ENCODE results near the gene N4BP3. TPM values are rescaled to one million over a fixed set of nuclear protein-coding genes. Genes with fewer than 3 reads are reported as not detected.

Gene N4BP3
- total RNA-seq, 2 experiments from 2014 or later: 26.1 to 28.3 TPM

- Histone ChIP-seq H3K27ac (ENCODE audit: low read depth, low read length, poor library complexity, severe bottlenecking) (no peak overlapping the region), H3K36me3 (ENCODE audit: insufficient read depth, low read length) (peaks cover 16% of the 10 kb centered on the region), H2AFZ (ENCODE audit: low read length) (no peak overlapping the region), H3K4me1 (ENCODE audit: insufficient read depth, low read length, poor library complexity, severe bottlenecking) (peaks cover 40% of the 10 kb centered on the region), H3K4me2 (ENCODE audit: low read length) (no peak overlapping the region), H3K4me3 (ENCODE audit: low read depth, low read length, poor library complexity, severe bottlenecking) (no peak overlapping the region), H4K20me1 (ENCODE audit: insufficient read depth, low read length) (no peaks in the 10 kb centered on the region), H3K9me3 (ENCODE audit: low read length) (no peaks in the 10 kb centered on the region; the same call in 1 of the 2 replicates), H3K9me2 (ENCODE audit: insufficient read depth, low read length) (no peaks in the 10 kb centered on the region), H3K79me2 (ENCODE audit: insufficient read depth, low read depth, low read length) (peaks cover 38% of the 10 kb centered on the region)
- no peak for DNase-seq (ENCODE audit: low spot score)
- intact Hi-C loops (cut with micrococcal nuclease; ENCODE audit: unreplicated experiment): loop anchor here (10.0 kb wide), 2 partner anchors 607 to 1693 kb away; partner anchors contain the start of genes DOK3 and MGAT4B
- POLR2A ChIA-PET: no interaction called here
- no TSS peak for BruUV-seq (replicated peaks)
- TF ChIP-seq CTCF (conservative IDR thresholded peaks at IDR 0.05; ENCODE audit: low read length): no peak
- TF ChIP-seq EZH2phosphoT487 (IDR thresholded peaks at IDR 0.05; ENCODE audit: borderline replicate concordance, low read depth, low read length): no peak
- CTCF ChIA-PET (ENCODE audit: unreplicated experiment): no interaction called here
Measured at GRCh38 chr5:178111925-178112324, 1.4 kb upstream of the N4BP3 start.

- Histone ChIP-seq H4K20me1 (ENCODE audit: insufficient read depth, low read length) (no peaks in the 10 kb centered on the region), H3K79me2 (ENCODE audit: insufficient read depth, low read depth, low read length) (peaks cover 44% of the 10 kb centered on the region), H3K4me2 (ENCODE audit: low read length) (peak overlapping the region; percentile 81), H3K4me3 (ENCODE audit: low read depth, low read length, poor library complexity, severe bottlenecking) (peak overlapping the region; percentile 95), H3K9me2 (ENCODE audit: insufficient read depth, low read length) (no peaks in the 10 kb centered on the region), H3K9me3 (ENCODE audit: low read length) (no peaks in the 10 kb centered on the region; the same call in 1 of the 2 replicates), H2AFZ (ENCODE audit: low read length) (peak overlapping the region; percentile 66; the same call in 1 of the 2 replicates), H3K27ac (ENCODE audit: low read depth, low read length, poor library complexity, severe bottlenecking) (peak overlapping the region; percentile 73), H3K36me3 (ENCODE audit: insufficient read depth, low read length) (peaks cover 16% of the 10 kb centered on the region), H3K4me1 (ENCODE audit: insufficient read depth, low read length, poor library complexity, severe bottlenecking) (peaks cover 43% of the 10 kb centered on the region)
- no peak for DNase-seq (ENCODE audit: low spot score)
- BruUV-seq (replicated peaks): no TSS peak
- POLR2A ChIA-PET: interaction anchor here (1.1 kb wide), 1 partner anchor 17 kb away, joined by 4 read pairs; no protein-coding TSS in a partner anchor
- TF ChIP-seq EZH2phosphoT487 (IDR thresholded peaks at IDR 0.05; ENCODE audit: borderline replicate concordance, low read depth, low read length) (no peak), CTCF (conservative IDR thresholded peaks at IDR 0.05; ENCODE audit: low read length) (no peak)
- CTCF ChIA-PET (ENCODE audit: unreplicated experiment): no interaction called here
- intact Hi-C loops (cut with micrococcal nuclease; ENCODE audit: unreplicated experiment): loop anchor here (10.0 kb wide), 2 partner anchors 608 to 1692 kb away; partner anchors contain the start of genes DOK3 and MGAT4B
Measured at GRCh38 chr5:178112545-178112944, 787 bp upstream of the N4BP3 start.

- DNase-seq (ENCODE audit: low spot score): peak; percentile 45
- no peaks in the 10 kb centered on the region; the same call in 1 of the 2 replicates for H3K9me3 ChIP-seq (ENCODE audit: low read length)
- no peaks in the 10 kb centered on the region for H4K20me1 ChIP-seq (ENCODE audit: insufficient read depth, low read length)
- ChIA-PET CTCF (ENCODE audit: unreplicated experiment) (interaction anchor here (0.5 kb wide), 1 partner anchor 118 kb away, joined by 4 read pairs; no protein-coding TSS in a partner anchor), POLR2A (interaction anchor here (0.6 to 1.1 kb wide), 2 partner anchors 15 to 42 kb away, joined by 3 to 4 read pairs; no protein-coding TSS in a partner anchor)
- 0 out of 2 replicates have a peak overlapping the region, but pooled peaks have one; percentile 12 for H2AFZ ChIP-seq (ENCODE audit: low read length)
- peaks cover 49% of the 10 kb centered on the region for H3K4me1 ChIP-seq (ENCODE audit: insufficient read depth, low read length, poor library complexity, severe bottlenecking)
- peak overlapping the region; percentile 90 for H3K27ac ChIP-seq (ENCODE audit: low read depth, low read length, poor library complexity, severe bottlenecking)
- no peaks in the 10 kb centered on the region for H3K9me2 ChIP-seq (ENCODE audit: insufficient read depth, low read length)
- intact Hi-C loops (cut with micrococcal nuclease; ENCODE audit: unreplicated experiment): loop anchor here (1.0 to 10.0 kb wide), 4 partner anchors 17 to 1691 kb away; partner anchors contain the start of genes DOK3, MGAT4B and RMND5B
- H3K79me2 ChIP-seq (ENCODE audit: insufficient read depth, low read depth, low read length): peaks cover 53% of the 10 kb centered on the region
- BruUV-seq (replicated peaks): no TSS peak
- peak overlapping the region; percentile 95 for H3K4me3 ChIP-seq (ENCODE audit: low read depth, low read length, poor library complexity, severe bottlenecking)
- peak overlapping the region; percentile 92 for H3K4me2 ChIP-seq (ENCODE audit: low read length)
- peaks cover 16% of the 10 kb centered on the region for H3K36me3 ChIP-seq (ENCODE audit: insufficient read depth, low read length)
- TF ChIP-seq EZH2phosphoT487 (IDR thresholded peaks at IDR 0.05; ENCODE audit: borderline replicate concordance, low read depth, low read length): no peak
- no peak for TF ChIP-seq CTCF (conservative IDR thresholded peaks at IDR 0.05; ENCODE audit: low read length)
Measured at GRCh38 chr5:178113841-178114324, 551 bp downstream of the N4BP3 start.
